Esophagus muscularis mucosa (tissue), 3 donors: Measurements from ENCODE around the gene PLAAT5.

ENCODE experiments used
- POLR2A ChIP-seq: fragments of 450-650 bp; IDR thresholded peaks from one replicate; pipeline ENCODE4 v1.6.1; 2017; ENCODE audit warnings: antibody characterized with exemption, moderate library complexity, mild to moderate bottlenecking, low read depth
- POLR2AphosphoS5 ChIP-seq, 2 donors: sonication (generic); formaldehyde crosslinking; IDR thresholded peaks; one replicate each; pipeline ENCODE4 v1.6.1; 2017; ENCODE audit warnings: antibody characterized with exemption in 2 of 2
- TF ChIP-seq, protein P1 (sequence below), 3 experiments: fragments of 200-600 bp in 2 of 3; fragments of 450-650 bp in 1 of 3; sonication (generic) in 2 of 3; IDR thresholded peaks; one replicate each; pipeline ENCODE4 v1.5.1; 2017 to 2019; ENCODE audit warnings: antibody characterized with exemption in 3 of 3, mild to moderate bottlenecking in 2 of 3, moderate library complexity in 1 of 3

DNA sequence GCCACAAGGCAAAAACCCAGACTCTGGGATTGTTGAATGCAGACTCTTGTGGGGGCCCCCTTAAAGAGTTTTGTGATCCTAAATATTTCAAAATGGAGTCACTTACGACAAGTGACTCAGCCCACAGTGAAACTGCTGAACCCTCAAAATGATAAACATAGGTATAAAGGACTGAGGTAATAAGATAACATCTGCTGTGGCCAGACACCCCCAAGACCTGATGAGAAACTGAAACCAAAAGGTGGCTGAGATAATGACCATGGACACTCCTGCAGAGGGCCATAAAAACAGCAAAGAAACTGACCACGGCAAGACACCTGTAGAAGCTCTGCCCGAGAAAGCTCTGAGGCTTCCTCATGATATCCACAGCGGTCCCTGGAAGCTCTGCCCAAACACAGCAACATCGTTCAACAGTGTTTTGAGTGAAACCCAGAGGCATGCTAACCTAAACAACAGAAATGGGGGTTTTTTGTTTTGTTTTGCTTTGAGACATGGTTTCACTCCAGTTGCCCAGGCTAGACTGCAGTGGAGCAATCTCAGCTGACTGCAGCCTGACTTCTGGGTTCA lies 44.0 kb upstream of the PLAAT5 start:
- TF ChIP-seq POLR2A = no peak
- TF ChIP-seq, protein P1, sequence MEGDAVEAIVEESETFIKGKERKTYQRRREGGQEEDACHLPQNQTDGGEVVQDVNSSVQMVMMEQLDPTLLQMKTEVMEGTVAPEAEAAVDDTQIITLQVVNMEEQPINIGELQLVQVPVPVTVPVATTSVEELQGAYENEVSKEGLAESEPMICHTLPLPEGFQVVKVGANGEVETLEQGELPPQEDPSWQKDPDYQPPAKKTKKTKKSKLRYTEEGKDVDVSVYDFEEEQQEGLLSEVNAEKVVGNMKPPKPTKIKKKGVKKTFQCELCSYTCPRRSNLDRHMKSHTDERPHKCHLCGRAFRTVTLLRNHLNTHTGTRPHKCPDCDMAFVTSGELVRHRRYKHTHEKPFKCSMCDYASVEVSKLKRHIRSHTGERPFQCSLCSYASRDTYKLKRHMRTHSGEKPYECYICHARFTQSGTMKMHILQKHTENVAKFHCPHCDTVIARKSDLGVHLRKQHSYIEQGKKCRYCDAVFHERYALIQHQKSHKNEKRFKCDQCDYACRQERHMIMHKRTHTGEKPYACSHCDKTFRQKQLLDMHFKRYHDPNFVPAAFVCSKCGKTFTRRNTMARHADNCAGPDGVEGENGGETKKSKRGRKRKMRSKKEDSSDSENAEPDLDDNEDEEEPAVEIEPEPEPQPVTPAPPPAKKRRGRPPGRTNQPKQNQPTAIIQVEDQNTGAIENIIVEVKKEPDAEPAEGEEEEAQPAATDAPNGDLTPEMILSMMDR (IDR thresholded peaks at IDR 0.05) = no peak
- TF ChIP-seq POLR2AphosphoS5 (IDR thresholded peaks at IDR 0.05) = no peak
